ENCODE data around the gene PEX7.
A peak's percentile ranks its signal among the peaks of the same experiment; 100 is the strongest.
"Not testable (repeated sequence)": the region's sequence is repeated elsewhere in the genome, so short reads cannot be mapped to it uniquely, and the experiment has no call there.

Gene PEX7

DNA sequence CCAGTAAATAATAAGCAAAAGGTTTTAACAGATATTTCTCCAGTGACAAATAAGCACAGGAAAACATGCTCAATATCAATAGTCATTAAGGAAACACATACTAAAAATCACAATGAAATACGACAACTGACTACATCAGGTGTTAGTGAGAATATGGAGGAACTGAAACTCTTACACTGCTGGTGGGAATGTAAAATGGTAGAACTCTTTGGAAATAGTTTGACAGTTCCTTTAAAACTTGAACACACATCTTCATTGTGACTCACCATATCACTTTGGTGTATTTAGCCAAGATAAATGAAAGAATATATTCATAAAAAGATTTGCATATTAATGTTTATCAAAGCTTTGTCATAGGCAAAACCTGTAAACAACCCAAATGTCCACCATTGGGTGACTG, 18.8 kb upstream of the PEX7 start:
- Histone ChIP-seq H3K27me3 (replicated peaks; ENCODE audit: control insufficient read depth, insufficient read depth, low read length, poor library complexity, severe bottlenecking) (no peaks in the 10 kb centered on the region), H3K9me3 (ENCODE audit: control insufficient read depth, low read length) (no peaks in the 10 kb centered on the region), H3K4me1 (ENCODE audit: control insufficient read depth, insufficient read depth, low read length, poor library complexity, severe bottlenecking) (no peaks in the 10 kb centered on the region), H3K36me3 (ENCODE audit: control insufficient read depth, insufficient read depth, low read length) (no peaks in the 10 kb centered on the region), H3K4me3 (ENCODE audit: insufficient read depth, low read depth, low read length, poor library complexity, severe bottlenecking) (no peak overlapping the region), H3K27ac (ENCODE audit: insufficient read depth, low read length, poor library complexity, severe bottlenecking) (no peak overlapping the region)
- DNase-seq: no peak

DNA sequence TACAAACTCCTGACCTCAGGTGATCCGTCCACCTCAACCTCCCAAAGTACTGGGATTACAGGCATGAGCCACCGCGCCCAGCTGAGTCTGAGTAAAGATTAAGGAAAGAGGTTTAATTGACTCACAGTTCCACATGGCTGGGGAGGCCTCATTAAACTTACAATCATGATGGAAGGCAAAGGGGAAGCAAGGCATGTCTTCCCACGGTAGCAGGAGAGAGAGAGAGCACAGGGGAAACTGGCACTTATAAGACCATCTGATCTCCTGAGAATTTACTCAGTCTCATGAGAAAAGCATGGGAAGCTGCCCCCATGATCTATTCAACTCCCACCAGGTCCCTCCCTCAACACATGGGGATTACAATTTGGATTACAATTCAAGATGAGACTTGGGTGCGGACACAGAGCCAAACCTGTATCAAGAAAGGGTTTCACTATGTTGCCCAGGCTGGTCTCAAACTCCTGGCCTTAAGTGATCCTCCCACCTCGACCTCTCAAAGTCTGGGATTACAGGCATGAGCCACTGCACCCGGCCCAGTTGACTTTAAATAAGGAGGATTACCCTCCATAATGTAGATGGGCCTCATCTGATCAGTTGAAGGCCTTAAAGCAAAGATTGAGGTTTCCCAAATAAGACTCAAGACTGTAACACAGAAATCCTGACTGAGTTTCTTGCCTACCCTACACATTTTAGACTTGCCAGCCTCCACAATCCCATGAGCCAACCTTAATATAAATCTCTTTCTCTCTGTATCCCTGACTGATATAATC, 13.1 kb upstream of the PEX7 start:
- Histone ChIP-seq H3K4me1 (ENCODE audit: control insufficient read depth, insufficient read depth, low read length, poor library complexity, severe bottlenecking) (no peaks in the 10 kb centered on the region), H3K4me3 (ENCODE audit: insufficient read depth, low read depth, low read length, poor library complexity, severe bottlenecking) (no peak overlapping the region), H3K27me3 (replicated peaks; ENCODE audit: control insufficient read depth, insufficient read depth, low read length, poor library complexity, severe bottlenecking) (no peaks in the 10 kb centered on the region), H3K36me3 (ENCODE audit: control insufficient read depth, insufficient read depth, low read length) (no peaks in the 10 kb centered on the region), H3K9me3 (ENCODE audit: control insufficient read depth, low read length) (no peaks in the 10 kb centered on the region), H3K27ac (ENCODE audit: insufficient read depth, low read length, poor library complexity, severe bottlenecking) (no peak overlapping the region)
- no peak for DNase-seq

DNA sequence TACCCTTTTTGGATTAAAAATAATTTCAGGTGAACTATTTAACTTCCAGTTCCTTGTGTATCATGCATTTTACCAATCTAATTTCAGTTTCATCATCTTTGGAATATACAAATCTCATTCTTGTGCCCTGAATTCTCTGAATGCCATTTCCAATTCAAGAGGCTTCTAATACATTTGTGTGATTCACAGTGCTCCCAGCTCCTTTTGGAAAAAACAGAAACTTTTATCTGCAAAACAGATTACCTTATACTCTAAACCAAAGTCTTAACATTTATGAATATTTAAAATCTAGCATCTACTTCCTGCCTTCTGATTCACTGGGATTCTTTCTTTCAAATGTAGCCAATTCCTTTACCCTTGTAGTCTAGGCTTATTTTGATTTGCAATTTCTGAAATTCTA, 11.1 kb upstream of the PEX7 start:
- Histone ChIP-seq H3K9me3 (ENCODE audit: control insufficient read depth, low read length) (no peaks in the 10 kb centered on the region), H3K4me1 (ENCODE audit: control insufficient read depth, insufficient read depth, low read length, poor library complexity, severe bottlenecking) (no peaks in the 10 kb centered on the region), H3K36me3 (ENCODE audit: control insufficient read depth, insufficient read depth, low read length) (no peaks in the 10 kb centered on the region), H3K27me3 (replicated peaks; ENCODE audit: control insufficient read depth, insufficient read depth, low read length, poor library complexity, severe bottlenecking) (no peaks in the 10 kb centered on the region), H3K27ac (ENCODE audit: insufficient read depth, low read length, poor library complexity, severe bottlenecking) (no peak overlapping the region), H3K4me3 (ENCODE audit: insufficient read depth, low read depth, low read length, poor library complexity, severe bottlenecking) (no peak overlapping the region)
- no peak for DNase-seq

DNA sequence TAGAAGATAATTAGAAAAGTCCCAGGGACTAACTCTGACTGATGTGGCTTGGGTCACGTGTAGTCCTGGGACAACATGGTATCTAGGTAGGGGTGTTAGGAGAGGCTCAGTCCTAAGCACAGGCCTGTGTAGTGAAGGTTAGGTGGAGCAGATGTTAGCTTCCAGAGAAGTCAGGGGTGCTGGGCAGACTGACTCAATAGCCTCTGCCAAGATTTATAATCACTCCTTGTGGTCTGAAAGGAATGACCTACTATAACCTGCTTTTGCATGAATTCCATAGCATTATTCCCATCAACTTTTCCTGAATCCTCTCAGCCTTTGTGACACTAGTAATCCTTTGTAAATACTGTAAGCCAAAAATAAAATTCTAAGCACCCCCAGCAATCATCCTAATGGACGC, 10.2 kb upstream of the PEX7 start:
- H3K27ac ChIP-seq (ENCODE audit: insufficient read depth, low read length, poor library complexity, severe bottlenecking): no peak overlapping the region
- no peak for DNase-seq
- H3K27me3 ChIP-seq (replicated peaks; ENCODE audit: control insufficient read depth, insufficient read depth, low read length, poor library complexity, severe bottlenecking): no peaks in the 10 kb centered on the region
- H3K36me3 ChIP-seq (ENCODE audit: control insufficient read depth, insufficient read depth, low read length): no peaks in the 10 kb centered on the region
- H3K4me3 ChIP-seq (ENCODE audit: insufficient read depth, low read depth, low read length, poor library complexity, severe bottlenecking): no peak overlapping the region
- H3K4me1 ChIP-seq (ENCODE audit: control insufficient read depth, insufficient read depth, low read length, poor library complexity, severe bottlenecking): no peaks in the 10 kb centered on the region
- no peaks in the 10 kb centered on the region for H3K9me3 ChIP-seq (ENCODE audit: control insufficient read depth, low read length)

DNA sequence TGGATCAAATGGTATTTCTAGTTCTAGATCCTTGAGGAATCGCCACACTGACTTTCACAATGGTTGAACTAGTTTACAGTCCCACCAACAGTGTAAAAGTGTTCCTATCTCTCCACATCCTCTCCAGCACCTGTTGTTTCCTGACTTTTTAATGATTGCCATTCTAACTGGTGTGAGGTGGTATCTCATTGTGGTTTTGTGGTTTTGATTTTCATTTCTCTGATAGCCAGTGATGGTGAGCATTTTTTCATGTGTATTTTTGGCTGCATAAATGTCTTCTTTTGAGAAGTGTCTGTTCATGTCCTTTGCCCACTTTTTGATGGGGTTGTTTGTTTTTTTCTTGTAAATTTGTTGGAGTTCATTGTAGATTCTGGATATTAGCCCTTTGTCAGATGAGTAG, 6.8 kb upstream of the PEX7 start:
- H3K27me3 ChIP-seq (replicated peaks; ENCODE audit: control insufficient read depth, insufficient read depth, low read length, poor library complexity, severe bottlenecking); H3K4me1 ChIP-seq (ENCODE audit: control insufficient read depth, insufficient read depth, low read length, poor library complexity, severe bottlenecking); H3K9me3 ChIP-seq (ENCODE audit: control insufficient read depth, low read length); H3K36me3 ChIP-seq (ENCODE audit: control insufficient read depth, insufficient read depth, low read length); DNase-seq; H3K27ac ChIP-seq (ENCODE audit: insufficient read depth, low read length, poor library complexity, severe bottlenecking); H3K4me3 ChIP-seq (ENCODE audit: insufficient read depth, low read depth, low read length, poor library complexity, severe bottlenecking): not testable (repeated sequence)

DNA sequence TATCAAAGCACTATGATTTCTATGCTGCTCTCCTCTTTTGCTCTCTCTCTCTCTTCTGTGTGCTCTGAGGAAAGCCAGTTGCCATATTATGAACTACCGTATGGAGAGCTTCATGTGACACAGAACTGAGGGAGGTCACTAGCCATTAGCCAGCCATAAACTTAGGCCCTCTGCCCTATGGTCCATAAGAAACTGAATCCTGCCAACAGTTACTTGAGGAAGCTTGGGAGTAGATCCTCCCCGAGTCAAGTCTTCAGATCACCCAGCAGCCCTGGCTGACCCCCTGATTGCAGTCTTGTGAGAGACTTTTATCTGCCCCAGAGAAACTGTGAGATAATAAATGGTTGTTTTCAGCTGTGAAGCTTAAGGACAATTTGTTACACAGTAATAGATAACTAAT, 5.7 kb upstream of the PEX7 start:
- DNase-seq: no peak
- Histone ChIP-seq H3K27ac (ENCODE audit: insufficient read depth, low read length, poor library complexity, severe bottlenecking) (no peak overlapping the region), H3K36me3 (ENCODE audit: control insufficient read depth, insufficient read depth, low read length) (no peaks in the 10 kb centered on the region), H3K9me3 (ENCODE audit: control insufficient read depth, low read length) (no peaks in the 10 kb centered on the region), H3K4me3 (ENCODE audit: insufficient read depth, low read depth, low read length, poor library complexity, severe bottlenecking) (no peak overlapping the region), H3K4me1 (ENCODE audit: control insufficient read depth, insufficient read depth, low read length, poor library complexity, severe bottlenecking) (no peaks in the 10 kb centered on the region), H3K27me3 (replicated peaks; ENCODE audit: control insufficient read depth, insufficient read depth, low read length, poor library complexity, severe bottlenecking) (no peaks in the 10 kb centered on the region)

DNA sequence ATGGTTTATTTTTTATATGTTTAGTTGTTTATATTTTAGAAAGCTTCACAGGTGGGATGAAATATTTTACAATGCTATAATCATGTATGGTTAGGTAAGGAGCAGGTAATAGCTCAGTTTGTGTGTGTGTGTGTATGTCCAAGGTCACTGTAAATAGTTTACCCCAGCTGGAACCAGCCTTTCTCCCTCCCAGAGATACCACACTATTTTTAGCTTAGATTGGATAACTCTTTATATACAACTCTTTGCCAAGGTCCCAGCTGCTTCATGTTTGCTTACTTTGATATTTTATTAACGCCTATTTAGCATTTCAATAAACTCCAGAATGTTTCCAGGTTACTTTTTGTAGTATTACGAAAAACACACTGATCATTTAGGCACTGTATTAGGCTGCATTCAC, 1.8 kb upstream of the PEX7 start:
- no peak overlapping the region for H3K27ac ChIP-seq (ENCODE audit: insufficient read depth, low read length, poor library complexity, severe bottlenecking)
- no peaks in the 10 kb centered on the region for H3K27me3 ChIP-seq (replicated peaks; ENCODE audit: control insufficient read depth, insufficient read depth, low read length, poor library complexity, severe bottlenecking)
- H3K36me3 ChIP-seq (ENCODE audit: control insufficient read depth, insufficient read depth, low read length): no peaks in the 10 kb centered on the region
- peaks cover 4% of the 10 kb centered on the region for H3K4me1 ChIP-seq (ENCODE audit: control insufficient read depth, insufficient read depth, low read length, poor library complexity, severe bottlenecking)
- no peak for DNase-seq
- H3K9me3 ChIP-seq (ENCODE audit: control insufficient read depth, low read length): no peaks in the 10 kb centered on the region
- H3K4me3 ChIP-seq (ENCODE audit: insufficient read depth, low read depth, low read length, poor library complexity, severe bottlenecking): no peak overlapping the region

DNA sequence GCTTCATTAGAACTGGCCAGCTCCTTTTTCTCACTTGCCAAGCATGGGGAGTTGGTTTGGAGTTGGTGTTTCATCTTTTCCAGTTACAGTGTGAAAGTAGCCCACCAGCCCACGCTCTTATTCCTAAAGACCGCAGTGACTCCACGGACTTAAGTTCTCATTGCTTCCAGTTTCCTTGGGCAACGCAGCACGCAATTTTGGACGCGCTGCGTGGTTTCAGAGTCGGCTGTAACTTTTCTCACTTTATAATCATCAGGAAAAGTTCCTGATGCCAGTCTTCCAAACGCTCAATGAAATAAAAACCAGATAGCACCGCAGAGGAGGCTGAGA, 381 bp upstream of the PEX7 start:
- Histone ChIP-seq H3K36me3 (ENCODE audit: control insufficient read depth, insufficient read depth, low read length) (peaks cover 4% of the 10 kb centered on the region), H3K27ac (ENCODE audit: insufficient read depth, low read length, poor library complexity, severe bottlenecking) (peak overlapping the region; percentile 83), H3K4me1 (ENCODE audit: control insufficient read depth, insufficient read depth, low read length, poor library complexity, severe bottlenecking) (peaks cover 4% of the 10 kb centered on the region), H3K9me3 (ENCODE audit: control insufficient read depth, low read length) (no peaks in the 10 kb centered on the region), H3K4me3 (ENCODE audit: insufficient read depth, low read depth, low read length, poor library complexity, severe bottlenecking) (peak overlapping the region; percentile 67), H3K27me3 (replicated peaks; ENCODE audit: control insufficient read depth, insufficient read depth, low read length, poor library complexity, severe bottlenecking) (no peaks in the 10 kb centered on the region)
- peak in 1 of 3 donors; percentile 5 for DNase-seq

DNA sequence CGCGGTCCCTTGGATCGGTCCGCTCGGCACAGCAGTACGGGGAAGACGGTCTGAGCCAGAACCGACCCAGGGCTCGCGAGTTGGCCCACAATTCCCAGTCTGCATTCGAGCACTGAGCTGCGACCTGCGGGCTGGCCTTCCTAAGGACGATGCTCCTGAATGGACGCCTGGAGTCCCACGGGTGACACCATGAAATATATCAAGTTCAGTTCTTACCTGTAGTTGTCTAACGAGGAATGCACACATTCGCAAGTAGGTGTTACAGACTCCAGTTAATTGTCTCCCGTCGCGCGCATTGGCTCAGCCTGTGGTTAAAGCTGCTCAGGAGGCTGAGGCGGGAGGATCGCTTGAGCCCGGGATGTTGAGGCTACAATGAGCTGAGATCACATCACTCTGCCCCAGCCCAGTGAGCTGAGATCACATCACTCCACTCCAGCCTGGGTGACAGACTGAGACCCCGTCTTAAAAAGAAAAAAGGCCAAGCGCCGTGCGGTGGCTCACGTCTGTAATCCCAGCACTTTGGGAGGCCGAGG, 802 bp downstream of the PEX7 start:
- Histone ChIP-seq H3K27ac (ENCODE audit: insufficient read depth, low read length, poor library complexity, severe bottlenecking) (peak overlapping the region; percentile 83), H3K27me3 (replicated peaks; ENCODE audit: control insufficient read depth, insufficient read depth, low read length, poor library complexity, severe bottlenecking) (no peaks in the 10 kb centered on the region), H3K4me1 (ENCODE audit: control insufficient read depth, insufficient read depth, low read length, poor library complexity, severe bottlenecking) (peaks cover 4% of the 10 kb centered on the region), H3K36me3 (ENCODE audit: control insufficient read depth, insufficient read depth, low read length) (peaks cover 4% of the 10 kb centered on the region), H3K9me3 (ENCODE audit: control insufficient read depth, low read length) (no peaks in the 10 kb centered on the region), H3K4me3 (ENCODE audit: insufficient read depth, low read depth, low read length, poor library complexity, severe bottlenecking) (peak overlapping the region; percentile 67)
- DNase-seq: peak in 1 of 3 donors; percentile 4

DNA sequence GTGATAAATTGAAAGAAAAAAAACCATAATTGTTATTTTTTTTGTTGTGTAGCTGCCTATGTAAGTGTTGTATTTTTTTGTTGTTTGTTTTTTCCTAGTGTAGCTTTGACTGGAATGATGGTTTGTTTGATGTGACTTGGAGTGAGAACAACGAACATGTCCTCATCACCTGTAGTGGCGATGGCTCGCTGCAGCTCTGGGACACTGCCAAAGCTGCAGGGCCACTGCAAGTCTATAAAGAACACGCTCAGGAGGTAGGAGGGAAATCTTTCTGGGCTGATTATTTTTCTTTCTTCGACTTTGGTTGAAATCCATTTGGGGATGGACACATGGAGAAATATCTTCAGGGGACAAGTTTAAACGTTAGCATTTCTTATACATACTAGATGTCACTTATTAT, 3.8 kb downstream of the PEX7 start:
- no peak for DNase-seq

More for the DNA sequence above, 3.8 kb downstream of the PEX7 start:
- Histone ChIP-seq H3K9me3 (ENCODE audit: control insufficient read depth, low read length) (no peaks in the 10 kb centered on the region), H3K4me3 (ENCODE audit: insufficient read depth, low read depth, low read length, poor library complexity, severe bottlenecking) (no peak overlapping the region), H3K36me3 (ENCODE audit: control insufficient read depth, insufficient read depth, low read length) (peaks cover 19% of the 10 kb centered on the region), H3K27ac (ENCODE audit: insufficient read depth, low read length, poor library complexity, severe bottlenecking) (no peak overlapping the region), H3K4me1 (ENCODE audit: control insufficient read depth, insufficient read depth, low read length, poor library complexity, severe bottlenecking) (peaks cover 4% of the 10 kb centered on the region), H3K27me3 (replicated peaks; ENCODE audit: control insufficient read depth, insufficient read depth, low read length, poor library complexity, severe bottlenecking) (no peaks in the 10 kb centered on the region)
